Measurements from ENCODE around the gene HBG1.
"Not testable (repeated sequence)": the region's sequence is repeated elsewhere in the genome, so short reads cannot be mapped to it uniquely, and the experiment has no call there.

Gene HBG1

GRCh38 chr11:5249807-5250396 is at the start of gene HBG1:
Gene HBG1, minus strand, starts transcription at chr11:5249857. Its CDS starts 53 bp downstream, at chr11:5249804.
- not testable (repeated sequence) for DNase-seq

GRCh38 chr11:5298451-5298850 is 48.8 kb upstream of the HBG1 start:
- DNase-seq: no peak

GRCh38 chr11:5297721-5298323 is 48.2 kb upstream of the HBG1 start:
- no peak for DNase-seq

GRCh38 chr11:5294342-5294995 is 44.8 kb upstream of the HBG1 start:
- peak in 1 of 56 donors; percentile 3 for DNase-seq

GRCh38 chr11:5293028-5293427 is 43.4 kb upstream of the HBG1 start:
- no peak for DNase-seq

- DNase-seq: no peak
These were observed 41.7 kb upstream of the HBG1 start for GRCh38 chr11:5291207-5291838.

- DNase-seq: no peak
These were observed 40.4 kb upstream of the HBG1 start for GRCh38 chr11:5290106-5290505.

- no peak for DNase-seq
These were observed 40.0 kb upstream of the HBG1 start for GRCh38 chr11:5289696-5290095.

GRCh38 chr11:5288906-5289550 is 39.4 kb upstream of the HBG1 start:
- DNase-seq: no peak

GRCh38 chr11:5288108-5288905 is 38.6 kb upstream of the HBG1 start:
- no peak for DNase-seq

GRCh38 chr11:5286901-5287300 is 37.2 kb upstream of the HBG1 start:
- no peak for DNase-seq

GRCh38 chr11:5286351-5286750 is 36.7 kb upstream of the HBG1 start:
- DNase-seq: no peak

GRCh38 chr11:5285703-5286340 is 36.2 kb upstream of the HBG1 start:
- no peak for DNase-seq

- no peak for DNase-seq
These were observed 35.0 kb upstream of the HBG1 start for GRCh38 chr11:5284637-5285036.

GRCh38 chr11:5283882-5284281 is 34.2 kb upstream of the HBG1 start:
- DNase-seq: no peak

GRCh38 chr11:5283086-5283485 is 33.4 kb upstream of the HBG1 start:
- no peak for DNase-seq

- DNase-seq: no peak
These were observed 33.0 kb upstream of the HBG1 start for GRCh38 chr11:5282628-5283027.

- DNase-seq: no peak
These were observed 31.9 kb upstream of the HBG1 start for GRCh38 chr11:5281596-5281995.

- peak in 5 of 56 donors; percentile 0 to 11 (median 9) for DNase-seq
These were observed 31.0 kb upstream of the HBG1 start for GRCh38 chr11:5280582-5281102.

- DNase-seq: no peak
These were observed 29.9 kb upstream of the HBG1 start for GRCh38 chr11:5279471-5280090.
